Hypothalamus (tissue), 51 donors: ENCODE measurements around the gene SIX2.

ENCODE experiments used
- DNase-seq, 51 donors: peaks; one replicate each; lab custom pipeline; 2025; lab: John Stamatoyannopoulos, UW

SIX2 gene

GRCh38 chr2:45024097-45024496, 14.8 kb upstream of the SIX2 start:
- no peak for DNase-seq

GRCh38 chr2:45020439-45020838, 11.2 kb upstream of the SIX2 start:
- DNase-seq = no peak

DNA sequence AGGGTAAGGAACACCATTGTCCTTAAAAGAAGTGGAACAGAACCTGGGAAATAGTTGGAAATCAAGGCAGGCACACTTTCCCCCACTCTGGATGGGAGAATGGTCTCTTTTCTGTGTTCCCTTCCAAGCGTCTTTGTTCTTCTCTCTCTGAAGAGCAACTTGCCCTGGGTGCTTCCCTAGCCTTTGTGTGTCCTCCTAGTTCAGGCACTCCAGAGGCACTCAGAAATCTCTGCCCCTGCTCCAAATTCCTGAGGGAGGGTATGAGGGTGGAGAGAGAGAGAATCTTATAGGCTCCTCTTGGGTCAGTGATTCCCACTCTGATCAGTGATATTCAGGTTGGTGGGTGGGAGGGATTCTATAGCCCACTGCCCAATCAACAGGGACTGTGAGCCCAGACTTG, 8.8 kb upstream of the SIX2 start:
- DNase-seq = no peak

DNA sequence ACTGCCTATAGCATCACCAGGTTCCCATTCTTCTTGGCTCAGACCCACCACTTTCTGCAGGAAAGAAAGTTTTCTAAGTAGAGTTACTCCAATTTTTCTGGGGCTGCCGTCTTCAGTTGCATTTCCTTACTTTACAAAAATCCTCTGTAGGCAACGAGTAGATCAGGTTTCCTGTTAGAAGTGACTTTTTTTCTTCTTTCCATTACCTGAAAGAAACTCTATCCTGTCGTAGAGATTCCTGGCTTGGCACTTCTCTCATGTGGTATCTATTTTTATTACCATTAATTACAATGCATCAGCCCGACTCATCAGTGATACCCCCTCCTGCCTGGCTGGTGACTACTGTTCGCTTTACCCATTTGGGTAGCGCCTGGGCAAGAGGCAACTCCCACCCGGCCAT, 5.6 kb upstream of the SIX2 start:
- DNase-seq = no peak

- DNase-seq = peak in 18 of 51 donors; percentile 9 to 42 (median 24)
Measured at GRCh38 chr2:45014016-45014702, 4.9 kb upstream of the SIX2 start.

GRCh38 chr2:45013229-45014015, 4.2 kb upstream of the SIX2 start:
- no peak for DNase-seq

GRCh38 chr2:45012733-45013132, 3.5 kb upstream of the SIX2 start:
- DNase-seq = no peak

- DNase-seq = no peak
Measured at GRCh38 chr2:45011621-45012602, 2.7 kb upstream of the SIX2 start.

GRCh38 chr2:45011121-45011520, 1.9 kb upstream of the SIX2 start:
- DNase-seq = no peak

DNA sequence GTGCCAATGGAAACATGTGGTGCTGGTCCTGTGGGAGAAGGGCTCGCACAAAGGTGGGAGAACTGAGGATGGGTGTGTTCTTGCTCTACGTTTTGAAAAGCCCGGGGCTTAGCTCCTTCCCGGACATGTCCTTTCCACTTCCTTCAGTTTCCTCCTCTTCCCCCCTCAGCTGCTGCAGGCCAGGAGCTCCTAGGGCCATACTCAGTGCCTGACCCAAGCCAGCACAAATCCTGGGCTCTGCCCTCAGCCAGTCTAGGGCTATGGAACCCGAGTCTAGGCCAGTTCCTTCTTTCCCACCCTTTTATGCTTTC, 1.4 kb upstream of the SIX2 start:
- no peak for DNase-seq

DNA sequence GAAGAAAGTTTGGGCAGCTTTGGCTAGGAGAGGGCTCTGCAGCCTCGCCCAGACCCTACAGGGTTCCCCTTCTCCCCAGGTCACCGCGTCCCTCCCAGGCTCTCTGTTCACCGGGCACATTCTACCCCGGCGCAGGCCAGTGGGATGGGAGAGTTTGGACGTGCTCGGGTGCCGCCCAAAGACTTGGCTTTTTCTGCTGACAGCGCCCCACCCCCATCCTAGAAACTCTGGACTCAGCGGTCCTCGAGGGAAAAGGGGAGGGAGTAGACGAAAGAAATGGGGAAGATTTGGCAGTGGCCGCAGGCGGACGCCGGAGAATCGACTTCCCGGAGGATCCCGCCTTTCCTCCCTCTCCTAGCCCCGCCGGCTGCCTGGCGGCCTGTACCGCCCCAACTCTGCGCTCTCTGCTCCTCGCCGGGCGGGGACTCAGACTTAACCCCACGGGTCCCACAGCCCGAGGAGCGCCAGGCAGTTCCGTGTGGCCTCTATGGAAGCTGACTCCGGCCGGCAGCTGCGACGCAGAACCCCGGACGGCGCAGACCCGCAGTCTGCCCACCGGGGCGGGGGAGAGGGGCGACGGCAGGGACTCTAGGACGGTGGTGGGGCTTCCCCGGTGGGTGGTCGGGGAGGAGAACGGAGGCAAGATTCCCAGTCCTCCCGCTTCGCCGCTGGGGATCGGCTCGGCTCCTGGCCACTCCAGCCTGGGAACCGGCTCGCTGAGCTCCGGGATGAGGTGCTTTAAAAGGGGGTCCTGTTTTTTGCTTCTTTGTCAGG, 863 bp upstream of the SIX2 start:
- peak in 5 of 51 donors; percentile 10 to 48 (median 28) for DNase-seq

DNA sequence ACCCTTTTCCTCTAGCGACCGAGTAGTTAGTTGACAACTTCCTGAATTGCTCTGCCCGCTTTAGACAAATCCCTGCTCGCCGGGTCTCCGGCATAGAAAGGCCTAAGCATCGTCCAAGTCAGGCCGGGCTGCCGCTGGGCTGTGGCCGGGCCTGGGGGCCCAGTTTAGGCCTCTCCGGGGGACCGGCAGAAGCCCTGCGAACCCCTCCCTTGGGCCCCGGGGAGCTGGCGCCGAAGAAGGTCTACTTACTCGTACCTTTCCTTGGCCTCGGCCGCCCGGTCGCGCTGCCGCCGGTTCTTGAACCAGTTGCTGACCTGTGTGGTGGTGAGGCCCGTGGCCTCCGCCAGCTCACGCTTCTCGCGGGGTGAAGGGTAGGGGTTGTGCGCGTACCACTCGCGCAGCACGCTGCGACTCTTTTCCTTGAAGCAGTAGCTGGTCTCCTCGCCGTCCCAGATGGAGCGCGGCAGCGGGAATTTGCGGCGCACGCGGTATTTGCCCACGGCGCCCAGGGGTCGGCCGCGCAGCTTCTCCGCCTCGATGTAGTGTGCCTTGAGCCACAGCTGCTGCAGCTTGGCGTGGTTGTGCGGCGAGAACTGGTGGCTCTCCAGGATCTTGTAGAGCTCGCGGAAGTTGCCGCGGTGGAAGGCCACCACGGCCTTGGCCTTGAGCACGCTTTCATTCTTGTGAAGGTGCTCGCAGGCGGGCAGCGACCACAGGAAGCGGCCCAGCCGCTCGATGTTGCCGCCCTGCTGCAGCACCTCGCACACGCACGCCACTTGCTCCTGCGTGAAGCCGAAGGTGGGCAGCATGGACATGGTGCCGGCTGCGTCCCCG, 739 bp downstream of the SIX2 start:
- DNase-seq = no peak

DNA sequence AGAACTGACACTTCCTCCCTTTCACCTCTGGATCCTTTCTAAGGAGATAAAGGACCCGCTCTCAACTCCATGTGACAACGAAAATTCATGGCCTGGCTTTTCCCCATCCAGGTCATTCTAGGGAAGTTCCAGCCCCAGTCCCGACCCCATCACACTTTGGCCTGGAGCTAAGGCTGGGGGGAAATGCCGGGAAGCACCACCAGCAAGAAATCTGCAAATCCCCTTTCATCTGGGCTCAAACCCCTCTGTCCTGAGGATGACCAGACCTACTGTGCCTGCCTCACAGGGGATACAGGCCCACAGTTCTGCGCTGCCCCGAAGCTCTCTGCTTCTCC, 1.3 kb downstream of the SIX2 start:
- DNase-seq = no peak

- DNase-seq = no peak
Measured at GRCh38 chr2:45006942-45007287, 2.3 kb downstream of the SIX2 start.

DNA sequence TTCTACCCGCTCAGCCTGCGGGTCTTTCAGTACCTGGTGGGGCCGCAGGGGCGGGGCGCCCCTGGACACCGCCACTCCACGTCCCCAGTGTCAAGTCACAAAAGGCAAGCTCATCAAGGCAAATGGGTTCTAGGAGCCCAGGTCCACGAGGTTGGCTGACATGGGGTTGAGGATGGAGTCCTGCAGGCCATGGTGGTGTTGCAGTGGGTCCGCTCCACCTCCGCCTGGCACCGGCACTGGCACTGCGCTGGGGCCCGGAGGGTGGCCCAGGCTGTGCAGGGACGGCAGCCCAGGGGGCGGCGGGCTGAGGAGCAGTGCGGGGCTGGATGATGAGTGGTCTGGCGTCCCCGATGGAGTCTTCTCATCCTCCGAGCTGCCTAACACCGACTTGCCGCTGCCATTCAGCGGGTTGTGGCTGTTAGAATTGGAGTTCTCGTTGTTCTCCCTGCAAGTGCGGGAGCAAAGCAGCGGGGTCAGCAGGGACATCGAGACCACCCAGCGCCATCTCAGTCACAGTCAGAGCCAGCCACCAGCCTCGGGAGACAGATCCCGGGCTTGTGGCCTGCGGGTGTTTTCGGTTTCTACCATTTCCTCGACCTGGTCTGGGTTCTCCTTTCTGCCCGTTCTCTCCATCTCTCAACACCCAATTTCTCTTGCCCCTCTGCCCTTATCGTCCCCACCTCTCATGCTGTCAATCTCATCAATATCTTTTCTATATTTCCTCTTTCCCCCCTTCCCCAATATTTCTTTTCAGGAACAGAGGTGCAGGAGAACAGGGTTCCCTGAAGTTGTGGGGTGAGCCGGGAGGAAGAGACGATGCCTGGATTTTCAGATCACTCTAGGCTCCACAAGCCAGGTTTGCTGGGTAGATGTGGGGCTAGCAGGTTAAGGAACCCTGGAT, 3.0 kb downstream of the SIX2 start:
- no peak for DNase-seq

- DNase-seq = no peak
Measured at GRCh38 chr2:45005261-45006002, 3.8 kb downstream of the SIX2 start.

DNA sequence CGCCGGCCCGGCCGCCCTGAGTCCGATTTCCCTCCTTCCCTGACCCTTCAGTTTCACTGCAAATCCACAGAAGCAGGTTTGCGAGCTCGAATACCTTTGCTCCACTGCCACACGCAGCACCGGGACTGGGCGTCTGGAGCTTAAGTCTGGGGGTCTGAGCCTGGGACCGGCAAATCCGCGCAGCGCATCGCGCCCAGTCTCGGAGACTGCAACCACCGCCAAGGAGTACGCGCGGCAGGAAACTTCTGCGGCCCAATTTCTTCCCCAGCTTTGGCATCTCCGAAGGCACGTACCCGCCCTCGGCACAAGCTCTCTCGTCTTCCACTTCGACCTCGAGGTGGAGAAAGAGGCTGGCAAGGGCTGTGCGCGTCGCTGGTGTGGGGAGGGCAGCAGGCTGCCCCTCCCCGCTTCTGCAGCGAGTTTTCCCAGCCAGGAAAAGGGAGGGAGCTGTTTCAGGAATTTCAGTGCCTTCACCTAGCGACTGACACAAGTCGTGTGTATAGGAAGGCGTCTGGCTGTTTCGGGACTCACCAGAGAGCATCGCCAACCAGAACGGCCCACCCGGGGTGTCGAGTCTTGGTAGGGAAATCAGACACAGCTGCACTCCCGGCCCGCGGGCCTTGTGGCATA, 4.6 kb downstream of the SIX2 start:
- DNase-seq = no peak
